D721Med (cell line): ENCODE measurements around the gene EXOC6B.

Experiments
- DNase-seq: peaks from one replicate; pipeline ENCODE4 v3.0.0; 2011; ENCODE audit warnings: low spot score; ENCODE audit not compliant: insufficient read length
- FAIRE-seq: peaks from 2 replicates; lab custom pipeline; 2011; peaks lifted over from hg19 to GRCh38; lab: Jason Lieb, UNC
- TF ChIP-seq, protein P1 (sequence below): IDR thresholded peaks from 2 replicates; pipeline ENCODE4 v1.5.1; 2012; ENCODE audit warnings: mild to moderate bottlenecking, control low read depth; ENCODE audit not compliant: insufficient read depth; ENCODE audit errors: missing control alignments

Gene EXOC6B

GRCh38 chr2:72148003-72148836 is 677.6 kb downstream of the EXOC6B start:
- no peak for FAIRE-seq
- TF ChIP-seq, protein P1, sequence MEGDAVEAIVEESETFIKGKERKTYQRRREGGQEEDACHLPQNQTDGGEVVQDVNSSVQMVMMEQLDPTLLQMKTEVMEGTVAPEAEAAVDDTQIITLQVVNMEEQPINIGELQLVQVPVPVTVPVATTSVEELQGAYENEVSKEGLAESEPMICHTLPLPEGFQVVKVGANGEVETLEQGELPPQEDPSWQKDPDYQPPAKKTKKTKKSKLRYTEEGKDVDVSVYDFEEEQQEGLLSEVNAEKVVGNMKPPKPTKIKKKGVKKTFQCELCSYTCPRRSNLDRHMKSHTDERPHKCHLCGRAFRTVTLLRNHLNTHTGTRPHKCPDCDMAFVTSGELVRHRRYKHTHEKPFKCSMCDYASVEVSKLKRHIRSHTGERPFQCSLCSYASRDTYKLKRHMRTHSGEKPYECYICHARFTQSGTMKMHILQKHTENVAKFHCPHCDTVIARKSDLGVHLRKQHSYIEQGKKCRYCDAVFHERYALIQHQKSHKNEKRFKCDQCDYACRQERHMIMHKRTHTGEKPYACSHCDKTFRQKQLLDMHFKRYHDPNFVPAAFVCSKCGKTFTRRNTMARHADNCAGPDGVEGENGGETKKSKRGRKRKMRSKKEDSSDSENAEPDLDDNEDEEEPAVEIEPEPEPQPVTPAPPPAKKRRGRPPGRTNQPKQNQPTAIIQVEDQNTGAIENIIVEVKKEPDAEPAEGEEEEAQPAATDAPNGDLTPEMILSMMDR, result no peak
- peak; percentile 25 for DNase-seq

DNA sequence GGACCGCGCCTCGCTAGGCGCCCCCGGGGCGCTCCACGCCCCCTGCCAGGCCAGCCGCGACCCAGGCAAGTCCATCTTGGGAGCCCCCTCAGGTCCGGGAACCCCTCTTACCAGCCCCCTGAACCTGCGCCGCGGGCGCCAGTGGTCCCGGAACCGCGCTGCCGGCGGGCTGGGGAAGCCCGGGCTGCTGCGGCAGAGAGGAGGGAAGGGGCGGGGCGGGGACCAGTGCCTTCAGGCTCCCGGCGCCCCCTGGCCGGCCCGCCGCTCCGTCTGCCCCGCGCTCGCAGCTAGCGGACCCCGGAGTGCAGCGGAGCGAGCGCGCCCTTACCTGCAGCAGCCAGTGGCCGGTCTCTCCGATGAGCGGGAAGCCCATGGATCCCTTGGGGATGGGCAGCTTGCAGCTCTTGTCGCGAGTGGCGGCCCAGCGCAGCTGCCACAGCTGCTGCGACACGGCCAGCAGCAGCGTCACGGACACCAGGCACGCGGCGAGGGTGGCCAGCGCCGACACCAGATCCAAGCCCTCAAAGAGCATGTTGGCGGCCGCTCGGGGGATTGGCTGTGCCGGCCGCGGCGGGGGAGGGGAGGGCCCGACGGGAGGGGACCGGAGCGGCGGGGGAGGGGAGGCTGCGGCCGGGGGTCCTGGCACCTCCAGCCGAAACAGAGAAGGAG is 678.4 kb downstream of the EXOC6B start, which contains the start of gene CYP26B1:
TSS of gene CYP26B1 (minus strand) at position 560 of the 669 bp plus-strand sequence. CDS start at position 532, 28 bp downstream.
- peak; percentile 30 for DNase-seq
- FAIRE-seq, result no peak
- TF ChIP-seq, protein P1, result no peak

GRCh38 chr2:72146347-72147302 is 679.2 kb downstream of the EXOC6B start:
- FAIRE-seq (no peak), DNase-seq (peak; percentile 29)
- TF ChIP-seq, protein P1, result no peak

DNA sequence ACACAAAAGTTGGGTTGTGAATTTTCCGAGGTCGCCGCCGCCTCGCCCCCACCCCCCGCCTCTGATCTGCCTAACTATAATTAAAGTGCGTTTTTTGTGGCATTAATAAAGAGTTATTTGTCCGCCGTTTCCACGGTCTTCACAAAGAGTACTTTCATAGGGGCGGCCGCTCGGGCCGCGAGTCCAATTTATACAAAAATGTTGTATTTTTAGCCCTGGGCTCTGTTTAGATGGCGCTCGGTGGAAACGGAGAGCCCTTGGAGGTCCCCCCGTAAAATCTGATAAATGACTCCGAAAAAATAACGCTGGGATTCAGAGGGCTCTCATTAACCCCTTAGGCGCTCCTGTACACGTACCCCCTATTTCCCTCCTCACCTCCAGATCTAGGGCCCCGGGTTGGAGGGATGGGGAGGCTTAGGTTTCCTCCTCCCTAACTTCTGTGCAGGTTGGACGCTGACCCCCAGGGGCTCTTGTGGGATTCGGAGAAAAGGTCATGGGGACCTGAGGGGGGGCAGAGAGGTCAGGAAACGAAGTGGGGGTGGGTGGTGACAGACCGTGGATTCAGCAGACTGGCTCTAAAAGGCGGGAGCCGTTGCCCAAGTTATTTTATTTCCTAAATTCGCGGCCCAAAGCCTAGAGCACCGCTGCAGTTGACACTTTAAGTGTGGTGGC is 680.0 kb downstream of the EXOC6B start:
- FAIRE-seq, result no peak

GRCh38 chr2:72145289-72145657 is 680.6 kb downstream of the EXOC6B start:
- TF ChIP-seq, protein P1, result no peak
- FAIRE-seq, result no peak
- DNase-seq, result peak; percentile 65

More for the DNA sequence above, 680.0 kb downstream of the EXOC6B start:
- TF ChIP-seq, protein P1, result no peak
- DNase-seq, result no peak

DNA sequence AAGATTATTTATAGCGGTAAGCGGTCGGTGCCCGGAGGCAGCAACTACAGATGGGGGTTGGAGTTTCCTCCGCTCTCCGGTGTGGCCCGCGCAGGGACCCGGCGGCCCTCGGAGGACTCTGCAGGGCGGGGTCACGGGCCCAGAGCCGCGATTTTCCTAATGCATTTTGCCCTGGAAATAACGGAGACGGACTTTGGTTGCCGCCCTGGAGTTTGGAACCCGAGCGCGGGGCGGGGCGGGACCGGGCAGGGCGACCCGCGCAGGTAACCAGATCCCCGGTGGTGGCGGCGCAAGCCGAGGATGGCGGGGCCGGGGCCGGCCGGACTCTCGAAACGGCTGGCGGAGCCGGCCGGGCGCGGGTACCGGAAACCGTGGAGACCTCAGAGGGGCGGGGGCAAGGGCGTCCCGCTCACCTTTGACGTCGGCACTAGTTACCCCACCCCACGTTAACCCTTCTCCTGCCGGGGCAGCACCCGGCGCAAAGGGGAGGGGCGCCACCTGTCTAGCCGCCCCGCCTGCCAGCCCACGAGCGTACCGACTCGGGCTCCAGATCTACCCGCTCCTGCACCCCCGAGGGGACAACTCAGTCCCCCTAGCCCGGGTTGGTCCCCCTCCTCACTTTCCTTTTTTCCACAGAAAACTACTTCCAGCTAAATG is 681.1 kb downstream of the EXOC6B start:
- TF ChIP-seq, protein P1, result no peak
- DNase-seq, result peak; percentile 41
- FAIRE-seq, result no peak
